T-helper 1 cell (primary cell): ENCODE results near the gene GPR132.
A peak's percentile ranks its signal among the peaks of the same experiment; 100 is the strongest.
"Not testable (repeated sequence)": the region's sequence is repeated elsewhere in the genome, so short reads cannot be mapped to it uniquely, and the experiment has no call there.

ENCODE experiments used
- DNase-seq, 5 donors: peaks; one replicate each; pipeline ENCODE4 v3.0.0-alpha.2; 2012 to 2020
- total RNA-seq, 4 donors: gene quantifications; one replicate each; lab custom pipeline; 2026; lab: John Stamatoyannopoulos, UW

The GPR132 gene, protein sequence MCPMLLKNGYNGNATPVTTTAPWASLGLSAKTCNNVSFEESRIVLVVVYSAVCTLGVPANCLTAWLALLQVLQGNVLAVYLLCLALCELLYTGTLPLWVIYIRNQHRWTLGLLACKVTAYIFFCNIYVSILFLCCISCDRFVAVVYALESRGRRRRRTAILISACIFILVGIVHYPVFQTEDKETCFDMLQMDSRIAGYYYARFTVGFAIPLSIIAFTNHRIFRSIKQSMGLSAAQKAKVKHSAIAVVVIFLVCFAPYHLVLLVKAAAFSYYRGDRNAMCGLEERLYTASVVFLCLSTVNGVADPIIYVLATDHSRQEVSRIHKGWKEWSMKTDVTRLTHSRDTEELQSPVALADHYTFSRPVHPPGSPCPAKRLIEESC
- total RNA-seq: 38.6 to 65.6 (median 48.8) reads per million in 4 donors

DNA sequence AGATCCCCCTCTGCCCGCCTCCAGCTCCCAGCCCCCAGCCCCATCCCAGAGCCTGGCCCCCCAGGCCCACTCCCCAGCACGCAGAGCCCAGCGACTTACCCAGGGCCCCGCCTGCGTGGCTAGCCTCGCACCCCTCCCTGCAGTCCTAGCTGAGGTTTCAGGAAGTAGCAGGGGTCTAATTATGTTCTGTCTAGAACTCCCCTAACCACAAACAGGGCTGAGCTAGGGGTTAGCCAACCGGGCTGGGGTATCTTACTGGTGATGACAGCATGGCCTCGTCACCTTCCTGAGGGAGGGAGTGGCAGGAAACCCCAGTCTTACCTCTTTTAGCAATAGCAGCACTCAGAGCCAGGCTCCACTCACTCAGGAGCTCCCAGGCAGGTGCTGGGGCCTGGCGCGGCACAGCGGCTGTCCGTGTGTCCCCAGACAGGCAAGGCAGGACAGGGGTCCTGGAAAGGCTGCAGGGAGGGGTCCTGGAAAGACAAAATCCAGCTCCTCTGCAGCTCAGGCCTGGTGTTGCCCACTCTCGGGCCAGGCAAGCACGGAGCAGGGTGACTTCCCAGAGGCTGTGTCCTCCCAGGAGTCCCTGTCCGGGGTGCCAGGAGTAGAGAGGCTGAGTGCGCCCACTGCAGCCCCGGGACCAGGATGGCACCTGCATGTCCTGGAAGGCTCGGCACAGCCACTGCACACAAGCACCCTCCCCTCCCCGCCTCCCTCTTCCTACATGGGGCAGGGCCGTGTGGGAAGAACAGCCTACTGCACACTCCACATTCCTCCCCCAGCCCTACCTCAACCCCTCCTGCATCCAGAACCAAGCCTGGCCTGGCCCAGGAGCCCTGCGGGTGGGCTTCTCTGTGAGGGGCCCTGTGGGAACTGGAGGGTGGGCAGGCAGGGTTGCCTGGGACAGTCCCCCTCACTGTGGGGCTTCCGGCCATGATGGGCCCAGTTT, at the start of gene GPR132:
GPR132 (minus strand) TSS at position 151 of the 949 bp plus-strand sequence. CDS start 10,010 bp downstream, outside the sequence.
- peak; percentile 85 to 97 (median 92) for DNase-seq

DNA sequence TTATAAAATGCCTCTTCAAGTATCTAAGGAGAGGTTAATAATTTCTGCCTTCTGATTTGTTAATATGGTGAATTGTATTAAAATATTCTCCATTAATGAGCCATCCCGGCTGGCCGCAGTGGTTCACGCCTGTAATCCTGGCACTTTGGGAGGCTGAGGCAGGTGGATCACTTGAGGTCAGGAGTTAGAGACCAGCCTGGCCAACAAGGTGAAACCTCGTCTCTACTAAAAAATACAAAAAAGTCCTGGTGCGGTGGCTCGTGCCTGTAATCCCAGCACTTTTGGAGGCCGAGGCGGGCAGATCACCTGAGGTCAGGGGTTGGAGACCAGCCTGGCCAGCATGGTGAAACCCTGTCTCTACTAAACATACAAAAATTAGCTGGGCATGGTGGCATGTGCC, 44.0 kb upstream of the GPR132 start:
- not testable (repeated sequence) for DNase-seq

DNA sequence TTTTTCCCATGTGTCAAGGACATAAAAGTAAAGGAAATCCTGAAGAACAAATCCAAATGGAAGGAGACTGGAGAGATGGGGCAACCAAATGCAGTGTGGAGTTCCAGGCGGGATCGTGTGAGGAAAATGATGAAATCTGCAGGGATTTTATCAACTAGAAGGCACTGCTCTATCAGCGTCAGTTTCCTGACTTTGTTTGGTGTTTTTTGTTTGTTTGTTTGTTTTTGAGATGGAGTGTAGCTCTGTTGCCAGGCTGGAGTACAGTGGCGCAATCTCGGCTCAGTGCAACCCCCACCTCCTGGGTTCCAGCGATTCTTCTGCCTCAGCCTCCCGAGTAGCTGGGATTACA, 43.3 kb upstream of the GPR132 start:
- DNase-seq: no peak

DNA sequence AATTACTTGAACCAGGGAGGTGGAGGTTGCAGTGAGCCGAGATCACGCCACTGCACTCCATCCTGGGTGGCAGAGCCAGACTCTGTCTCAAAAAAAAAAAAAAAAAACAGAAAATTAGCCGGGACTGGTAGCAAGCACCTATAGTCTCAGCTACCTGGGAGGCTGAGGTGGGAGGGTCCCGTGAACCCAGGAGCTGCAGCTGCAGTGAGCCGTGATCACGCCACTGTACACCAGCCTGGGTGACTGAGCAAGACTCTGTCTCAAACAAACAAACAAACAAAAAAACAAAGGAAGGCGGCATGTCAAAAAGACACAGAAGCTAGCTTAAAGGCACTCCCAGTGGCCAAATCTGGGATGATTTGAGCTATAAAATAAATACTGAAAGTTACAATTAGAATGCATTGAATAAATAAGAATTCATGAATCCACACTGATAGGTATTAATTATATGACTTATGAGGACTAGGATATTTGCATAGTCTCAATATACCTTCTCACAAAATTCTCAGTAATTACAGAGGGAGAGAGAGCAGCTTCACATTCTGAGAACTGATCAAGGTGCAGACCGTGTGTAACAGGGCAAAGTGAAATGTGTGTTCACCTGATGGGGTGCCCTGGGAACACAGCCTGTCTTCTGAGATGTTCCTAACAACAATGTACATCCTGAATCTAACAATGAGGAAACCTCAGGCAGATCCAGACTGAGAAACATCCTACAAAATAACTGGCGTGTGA, 42.7 kb upstream of the GPR132 start:
- no peak for DNase-seq

DNA sequence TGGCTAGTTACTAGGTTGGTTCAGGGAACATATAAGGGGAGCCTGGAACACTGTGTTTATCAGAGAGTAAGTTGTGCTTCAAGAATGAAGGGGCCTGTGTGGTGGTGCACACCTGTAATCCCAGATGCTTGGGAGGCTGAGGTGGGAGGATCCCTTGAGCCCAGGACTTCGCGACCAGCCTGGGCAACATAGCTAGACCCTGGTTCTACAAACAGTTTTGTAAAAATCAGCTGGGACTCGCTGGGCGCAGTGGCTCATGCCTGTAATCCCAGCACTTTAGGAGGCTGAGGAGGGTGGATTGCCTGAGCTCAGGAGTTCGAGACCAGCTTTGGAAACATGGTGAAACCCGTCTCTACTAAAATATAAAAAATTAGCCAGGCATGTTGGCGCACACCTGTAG, 42.1 kb upstream of the GPR132 start:
- no peak for DNase-seq

DNA sequence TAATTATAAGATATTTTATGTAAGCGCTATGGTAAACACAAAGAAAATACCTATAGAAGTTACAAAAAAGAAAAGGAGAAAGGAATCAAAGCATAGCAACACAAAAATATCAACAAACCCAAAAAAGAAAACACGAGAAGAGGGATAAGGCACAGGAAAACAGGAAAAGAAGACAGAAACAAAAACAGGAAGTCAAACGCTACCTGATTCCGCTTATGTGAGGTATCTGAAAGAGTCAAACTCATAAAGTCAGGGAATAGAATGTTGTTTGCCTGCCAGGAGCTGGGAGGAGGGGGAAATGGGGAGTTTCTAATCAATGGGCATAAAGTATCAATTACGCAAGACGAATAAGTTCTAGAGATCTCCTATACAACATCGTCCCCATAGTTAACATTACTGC, 39.9 kb upstream of the GPR132 start:
- DNase-seq: no peak

DNA sequence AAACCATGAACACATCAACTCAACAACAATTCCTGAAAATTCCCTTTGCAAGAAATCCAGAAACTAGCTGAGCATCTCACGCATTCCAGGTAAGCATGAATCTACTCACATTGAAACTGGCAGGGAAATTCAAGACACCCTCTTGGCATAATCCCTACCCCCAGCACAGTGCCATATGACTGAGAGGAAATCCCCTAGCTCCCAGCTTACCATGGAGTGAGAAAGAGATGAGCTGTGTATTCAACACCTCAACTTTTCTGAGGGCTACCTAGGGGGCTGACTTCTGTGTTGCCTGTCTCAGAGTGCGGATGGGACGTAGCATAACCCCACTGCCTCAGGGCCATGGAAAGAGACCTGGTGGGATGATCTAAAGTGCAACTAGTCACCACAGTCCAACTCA, 37.7 kb upstream of the GPR132 start:
- no peak for DNase-seq

DNA sequence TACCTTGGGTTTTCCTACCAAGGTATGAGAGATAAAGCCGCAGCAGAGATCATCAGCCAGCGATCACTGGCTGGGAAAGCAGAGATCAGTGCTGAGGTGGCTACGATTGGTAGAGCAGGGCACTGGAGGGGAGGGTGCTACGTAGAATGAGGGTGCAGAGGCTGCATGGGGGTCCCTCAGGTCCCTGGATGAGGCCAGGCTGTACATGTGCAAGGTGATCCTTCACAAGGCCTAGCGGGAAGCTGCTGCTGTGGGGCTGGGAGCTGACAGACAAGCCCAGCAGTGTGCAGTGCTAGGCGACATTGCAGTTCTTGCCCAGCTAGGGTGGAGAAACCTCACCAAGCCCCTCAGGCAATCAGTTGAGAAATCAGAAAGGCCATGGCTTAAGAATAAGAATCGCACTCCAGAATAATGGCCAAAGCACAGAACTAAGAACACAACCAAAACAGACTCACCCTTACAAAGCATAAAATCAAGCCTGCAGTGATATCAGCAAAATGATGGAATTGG, 37.2 kb upstream of the GPR132 start:
- no peak for DNase-seq

DNA sequence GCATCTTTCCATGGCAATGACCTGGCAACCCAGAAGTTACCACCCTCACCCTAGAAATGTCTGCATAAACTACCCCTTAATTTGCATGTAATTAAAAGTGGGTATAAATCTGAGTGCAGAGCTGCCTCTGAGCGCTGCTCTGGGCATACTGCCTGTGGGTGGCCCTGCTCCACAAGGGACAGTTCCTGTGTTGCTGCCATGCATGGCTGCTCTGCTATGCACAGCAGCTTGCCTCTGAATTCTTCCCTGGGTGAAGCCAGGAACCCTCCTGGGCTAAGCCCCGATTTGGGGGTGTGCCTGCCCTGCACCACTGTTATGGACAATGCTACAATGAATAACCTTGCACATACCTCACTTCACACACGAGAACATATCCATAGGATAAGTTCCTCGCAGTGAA, 35.7 kb upstream of the GPR132 start:
- DNase-seq: no peak

DNA sequence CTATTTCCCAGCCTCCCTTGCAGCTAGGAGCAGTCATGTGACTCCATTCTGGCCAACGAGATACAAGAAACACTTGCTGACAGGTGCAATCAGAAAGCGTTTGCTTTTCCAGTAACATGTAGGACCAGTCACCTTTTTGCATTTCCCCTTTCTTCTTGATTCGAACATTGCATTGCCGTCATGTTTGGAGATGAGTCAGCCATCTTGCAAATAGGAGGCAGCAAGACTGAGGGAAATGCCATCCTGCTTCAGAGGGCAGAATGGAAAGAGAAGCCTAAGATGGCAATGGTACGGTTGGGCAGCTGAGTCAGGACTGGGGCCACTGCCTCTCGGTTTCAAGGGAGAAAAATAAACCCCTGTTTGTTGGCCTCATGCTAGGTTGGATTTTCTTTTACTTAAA, 34.5 kb upstream of the GPR132 start:
- no peak for DNase-seq

DNA sequence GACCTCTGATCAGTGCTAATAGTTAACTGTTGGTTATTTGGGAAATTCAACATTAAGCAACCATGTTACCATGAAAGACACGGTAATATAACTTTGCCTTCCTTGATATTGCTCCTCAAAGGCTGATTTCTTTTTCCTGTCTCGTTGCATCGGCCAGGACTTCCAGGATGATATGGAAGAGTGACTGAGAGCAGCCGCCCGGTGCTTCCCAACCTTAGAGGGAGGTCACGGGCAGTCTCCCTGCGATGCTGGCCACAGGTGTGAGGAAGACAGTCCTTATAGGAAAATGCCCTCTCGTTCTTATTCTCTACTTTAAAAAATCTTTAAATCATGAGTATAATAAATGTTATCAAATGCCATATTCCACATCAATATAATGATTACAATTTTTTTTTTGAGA, 33.1 kb upstream of the GPR132 start:
- no peak for DNase-seq

DNA sequence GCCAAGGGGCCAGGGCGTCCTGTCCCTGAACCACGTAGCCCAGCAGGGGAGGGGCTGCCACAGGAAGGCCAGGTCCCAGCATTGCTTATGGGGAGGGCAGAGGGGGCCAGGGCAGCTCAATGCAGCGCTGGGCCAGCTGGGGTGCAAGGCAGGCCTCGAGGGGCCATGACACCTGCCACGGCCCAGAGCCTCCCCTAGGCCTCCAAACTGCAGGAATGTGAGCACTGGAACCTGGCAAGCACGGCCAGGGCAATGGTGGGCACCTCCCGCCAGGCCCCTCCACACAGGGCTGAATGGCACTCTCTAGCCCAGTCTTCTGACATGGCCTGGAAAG, 32.5 kb upstream of the GPR132 start:
- no peak for DNase-seq

DNA sequence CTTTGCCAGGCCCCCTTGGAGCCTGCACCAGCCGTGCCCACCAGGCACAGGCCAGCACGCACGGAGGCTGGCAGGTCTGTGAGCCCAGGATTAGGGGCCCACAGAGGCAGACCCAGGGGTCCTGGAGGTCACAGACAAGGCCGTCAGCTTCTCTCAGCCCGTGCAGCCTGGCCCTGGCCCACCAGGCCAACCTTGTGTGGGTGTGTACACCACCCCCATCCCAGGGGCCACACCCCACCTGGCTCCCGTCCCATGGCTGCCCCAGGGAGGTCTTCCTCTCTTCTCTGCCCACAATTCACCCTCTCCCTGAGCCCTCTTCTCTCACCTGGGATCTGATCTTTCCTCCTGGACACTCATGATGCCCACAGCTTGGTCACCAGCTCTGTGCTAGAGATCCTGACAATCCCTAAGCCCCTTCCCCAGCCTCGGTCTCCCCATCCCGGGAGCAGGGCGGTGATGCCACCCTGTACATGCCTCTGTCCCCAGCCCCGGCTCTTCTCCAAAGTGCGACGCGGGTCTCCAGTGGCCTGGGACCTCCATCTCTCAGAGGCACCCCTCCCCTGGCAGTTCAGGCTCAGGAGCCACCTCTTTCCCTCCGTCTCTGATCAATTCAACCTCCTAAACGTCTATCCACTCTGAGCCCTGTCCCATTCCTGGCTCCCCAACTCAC, 31.1 kb upstream of the GPR132 start:
- DNase-seq: no peak

DNA sequence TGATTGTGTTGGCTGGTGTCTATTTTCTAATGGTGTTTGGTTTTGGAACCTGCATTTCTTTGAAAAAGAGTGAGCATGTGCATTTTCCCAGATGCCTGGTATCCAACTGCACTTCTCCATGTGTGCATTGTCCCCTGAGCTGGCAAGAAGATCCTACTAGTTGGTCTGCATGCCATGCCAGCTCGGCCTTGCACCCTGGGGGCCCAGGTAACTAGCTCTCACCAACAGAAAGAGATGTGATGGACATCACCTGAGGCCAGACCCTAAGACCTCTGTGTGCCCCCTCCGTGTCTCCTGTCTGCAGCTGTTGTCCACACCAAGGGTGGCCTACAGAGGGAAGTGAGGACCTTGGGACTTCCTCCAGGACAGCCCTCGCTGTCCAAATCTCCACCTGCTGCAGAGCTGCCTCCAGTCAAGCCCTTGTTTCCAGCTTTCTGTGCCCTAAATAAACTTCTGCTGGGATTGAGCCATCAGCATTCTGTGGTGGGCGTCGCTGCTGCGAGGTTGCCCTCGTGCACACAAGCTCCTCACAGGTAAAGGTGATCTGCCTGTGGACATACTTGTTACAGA, 30.1 kb upstream of the GPR132 start:
- no peak for DNase-seq

DNA sequence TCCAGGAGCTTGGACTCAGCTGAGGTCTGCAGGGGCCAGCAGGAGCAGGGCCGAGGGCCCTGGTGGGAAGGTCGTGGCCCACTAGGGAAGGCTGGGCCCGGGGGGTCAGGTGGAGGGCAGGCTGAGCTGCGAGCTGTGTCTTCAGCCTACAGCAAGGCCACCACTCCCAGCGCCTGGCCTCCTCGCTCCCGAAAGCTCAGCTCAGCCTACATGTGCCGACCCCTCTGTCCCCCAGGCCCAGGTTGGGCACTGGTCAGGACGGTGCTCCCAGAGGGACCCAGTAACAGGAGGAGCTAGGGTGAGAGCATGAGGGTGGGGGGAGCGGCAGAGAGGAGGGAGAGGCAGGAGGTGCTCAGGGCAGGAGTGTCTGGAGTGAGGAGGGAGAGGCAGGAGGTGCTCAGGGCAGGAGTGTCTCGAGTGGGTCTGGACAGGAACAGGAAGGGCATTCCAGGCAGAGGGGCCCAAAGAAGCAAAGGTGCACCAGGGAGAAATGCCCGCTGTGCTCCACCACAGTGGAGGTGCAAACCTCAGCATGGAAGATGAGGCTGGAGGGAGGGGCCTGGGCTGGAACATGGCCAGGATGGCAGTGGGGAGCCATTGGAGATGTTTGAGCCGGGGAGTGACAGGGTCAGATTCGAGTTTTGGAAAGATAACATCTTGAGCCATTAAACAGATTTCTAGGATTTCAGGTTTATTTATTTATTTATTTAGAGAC, 29.1 kb upstream of the GPR132 start:
- DNase-seq: no peak

DNA sequence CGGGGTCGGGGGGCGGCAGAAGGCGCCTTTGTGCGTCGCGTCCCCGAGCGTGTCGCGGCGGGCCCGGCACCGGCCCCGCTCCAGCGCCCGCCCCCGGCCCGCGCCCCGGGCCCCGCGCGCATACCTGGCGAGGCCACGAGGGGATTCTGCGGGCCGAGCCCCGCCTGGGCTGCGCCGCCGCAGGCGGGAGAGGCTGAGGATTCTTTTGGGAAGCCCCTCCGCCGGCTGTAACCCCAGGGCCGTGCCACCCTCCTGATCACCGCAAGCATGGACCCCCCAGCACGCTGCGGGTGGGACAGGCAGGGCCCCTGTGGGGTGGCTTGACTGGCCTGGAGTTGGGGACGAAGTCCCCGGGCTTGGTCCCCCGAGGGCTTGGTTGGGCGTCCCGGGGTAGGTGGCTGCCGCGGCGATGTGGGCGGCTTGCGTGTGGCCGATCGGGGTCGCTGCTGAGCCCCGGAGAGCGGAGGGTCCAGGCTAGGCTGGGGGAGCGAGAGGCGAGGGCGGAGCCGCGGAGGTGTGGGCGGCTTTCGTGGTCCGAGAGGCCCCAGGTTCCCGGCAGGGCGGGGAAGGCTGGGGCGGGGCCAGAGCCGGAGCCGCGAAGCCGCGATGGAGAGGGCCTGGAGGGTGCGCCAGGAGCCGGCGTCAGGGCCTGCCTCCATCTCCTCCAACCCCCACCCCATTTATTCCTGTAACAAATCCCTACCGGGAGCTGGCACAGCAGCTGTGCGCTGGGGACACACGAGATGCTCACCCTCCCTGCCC, 28.4 kb upstream of the GPR132 start:
- DNase-seq: peak in 3 of 5 donors; percentile 44 to 75 (median 55)

DNA sequence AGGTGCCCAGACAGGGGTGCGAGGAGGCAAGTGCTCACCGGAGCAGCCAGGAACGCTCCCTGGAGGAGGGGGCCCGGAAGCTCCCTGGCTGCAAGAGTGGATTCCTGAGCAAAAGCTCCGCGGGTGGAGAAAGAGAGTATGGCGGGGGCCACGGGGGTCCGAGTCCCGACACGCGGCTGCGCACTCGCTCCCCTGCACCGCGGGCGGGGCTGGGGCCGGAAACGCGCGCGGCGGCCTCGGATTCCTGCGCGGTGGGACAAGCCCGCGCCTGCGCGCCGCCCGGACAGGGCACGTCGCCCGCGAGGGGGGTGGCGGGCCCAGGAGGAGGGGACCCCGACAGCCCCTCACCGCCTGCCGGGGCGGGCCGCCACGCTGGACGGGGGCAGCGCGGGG, 27.8 kb upstream of the GPR132 start:
- DNase-seq: peak; percentile 41 to 67 (median 51)

DNA sequence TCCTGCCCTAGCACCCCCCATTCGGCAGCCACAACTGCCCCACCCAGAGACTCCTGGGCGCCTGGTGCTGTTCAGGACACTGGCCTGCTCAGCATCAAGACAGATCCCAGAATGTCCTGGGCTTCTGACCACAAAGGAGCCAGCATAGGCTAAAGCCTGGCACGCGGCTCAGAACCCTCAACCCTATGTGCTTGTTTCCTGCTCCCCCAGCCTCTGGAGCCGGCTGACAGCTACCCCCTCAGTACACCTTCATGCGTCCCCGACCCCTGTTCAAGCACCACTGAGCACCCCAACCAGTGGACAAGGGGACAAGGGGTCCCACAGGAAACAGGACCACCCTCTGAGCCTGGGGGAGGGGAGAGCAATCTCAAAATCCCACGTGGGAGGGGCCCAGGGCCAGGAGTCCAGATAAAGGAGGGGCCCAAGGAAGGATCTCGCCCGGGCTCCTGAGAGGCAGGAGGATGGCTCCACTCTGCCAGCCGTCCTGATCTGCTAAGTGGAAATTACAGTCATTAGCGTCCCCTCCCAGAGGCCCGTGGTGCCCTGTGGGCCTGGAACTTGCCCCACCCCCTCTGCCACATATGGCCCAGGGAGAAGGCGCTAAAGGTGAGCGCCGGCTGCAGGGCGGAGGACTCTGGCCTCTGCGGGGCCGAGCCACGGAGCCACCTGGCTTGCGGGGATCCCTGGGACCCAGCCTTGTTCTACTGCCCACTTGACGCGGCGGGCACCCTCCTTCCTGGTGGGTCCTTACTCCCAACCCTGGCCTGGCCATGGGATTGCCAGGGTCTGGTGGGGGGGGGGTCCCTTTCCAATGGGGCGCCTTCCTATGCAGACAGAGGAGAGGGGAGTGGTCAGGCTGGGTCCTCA, 27.2 kb upstream of the GPR132 start:
- no peak for DNase-seq

DNA sequence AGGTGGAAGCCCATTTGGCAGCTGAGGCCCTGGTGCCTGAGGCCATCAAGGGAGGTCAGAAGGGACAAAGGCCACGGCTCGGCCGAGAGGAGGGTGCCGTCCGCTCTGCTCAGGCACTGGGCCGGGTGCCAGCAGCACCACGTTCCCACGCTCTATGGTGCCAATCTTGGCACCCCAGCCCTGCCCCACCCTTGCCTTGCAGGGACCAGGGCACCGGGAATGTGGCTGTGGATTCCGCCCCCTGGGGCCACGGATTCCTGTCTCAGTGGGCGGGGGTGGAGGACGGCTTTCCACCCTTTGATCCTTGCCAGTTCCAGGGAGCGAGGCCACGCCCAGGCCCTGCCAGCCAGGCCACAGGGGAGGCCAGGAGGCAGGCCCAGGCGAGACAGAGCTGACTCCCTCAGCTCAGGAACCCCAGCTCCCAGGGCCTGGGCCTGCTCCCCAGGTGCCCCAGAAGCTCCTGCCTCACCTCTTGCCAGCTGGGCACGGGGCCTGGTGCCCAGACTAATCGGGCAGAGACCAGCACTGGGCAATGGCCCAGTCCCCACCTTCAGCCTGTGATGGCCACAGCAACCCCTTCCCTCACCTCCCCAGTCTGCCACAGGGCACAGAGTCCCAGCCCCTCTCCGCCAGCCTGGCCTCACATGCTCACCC, 26.4 kb upstream of the GPR132 start:
- DNase-seq: no peak
